GM19455 (cell line): ENCODE results near the gene HTR2B.
"Not testable (repeated sequence)": the region's sequence is repeated elsewhere in the genome, so short reads cannot be mapped to it uniquely, and the experiment has no call there.

ENCODE experiments used
- ATAC-seq: cut with Tn5 transposase; IDR thresholded peaks from one replicate; pipeline ENCODE4 v1.9.1; 2021; ENCODE audit not compliant: unreplicated experiment

Gene HTR2B

GRCh38 chr2:231099918-231100317, 24.9 kb downstream of the HTR2B start:
- no peak for ATAC-seq

- ATAC-seq, result no peak
Measured at GRCh38 chr2:231094736-231095346, 30.0 kb downstream of the HTR2B start.

GRCh38 chr2:231093933-231094332, 30.9 kb downstream of the HTR2B start:
- ATAC-seq, result no peak

- ATAC-seq, result no peak
Measured at GRCh38 chr2:231088754-231089153, 36.1 kb downstream of the HTR2B start.

- ATAC-seq, result no peak
Measured at GRCh38 chr2:231084565-231084964, 40.3 kb downstream of the HTR2B start.

- no peak for ATAC-seq
Measured at GRCh38 chr2:231069379-231070054, 55.3 kb downstream of the HTR2B start.

GRCh38 chr2:231068525-231069222, 56.2 kb downstream of the HTR2B start:
- ATAC-seq, result no peak

- not testable (repeated sequence) for ATAC-seq
Measured at GRCh38 chr2:231067531-231067930, 57.3 kb downstream of the HTR2B start.

GRCh38 chr2:231065966-231066365, 58.9 kb downstream of the HTR2B start:
- no peak for ATAC-seq

GRCh38 chr2:231063347-231063746, 61.5 kb downstream of the HTR2B start:
- ATAC-seq, result no peak

- no peak for ATAC-seq
Measured at GRCh38 chr2:231062776-231063175, 62.1 kb downstream of the HTR2B start.

GRCh38 chr2:231059756-231060155, 65.1 kb downstream of the HTR2B start:
- no peak for ATAC-seq

GRCh38 chr2:231058761-231059550, 65.9 kb downstream of the HTR2B start:
- ATAC-seq, result no peak
